Dedifferentiated amniotic fluid mesenchymal stem cell (primary cell): ENCODE data around the gene LIAS.
"Not testable (repeated sequence)": the region's sequence is repeated elsewhere in the genome, so short reads cannot be mapped to it uniquely, and the experiment has no call there.

Source experiments
- DNase-seq: peaks from one replicate; pipeline ENCODE4 v3.0.0-alpha.2; 2016; ENCODE audit errors: extremely low spot score

The LIAS gene

DNA sequence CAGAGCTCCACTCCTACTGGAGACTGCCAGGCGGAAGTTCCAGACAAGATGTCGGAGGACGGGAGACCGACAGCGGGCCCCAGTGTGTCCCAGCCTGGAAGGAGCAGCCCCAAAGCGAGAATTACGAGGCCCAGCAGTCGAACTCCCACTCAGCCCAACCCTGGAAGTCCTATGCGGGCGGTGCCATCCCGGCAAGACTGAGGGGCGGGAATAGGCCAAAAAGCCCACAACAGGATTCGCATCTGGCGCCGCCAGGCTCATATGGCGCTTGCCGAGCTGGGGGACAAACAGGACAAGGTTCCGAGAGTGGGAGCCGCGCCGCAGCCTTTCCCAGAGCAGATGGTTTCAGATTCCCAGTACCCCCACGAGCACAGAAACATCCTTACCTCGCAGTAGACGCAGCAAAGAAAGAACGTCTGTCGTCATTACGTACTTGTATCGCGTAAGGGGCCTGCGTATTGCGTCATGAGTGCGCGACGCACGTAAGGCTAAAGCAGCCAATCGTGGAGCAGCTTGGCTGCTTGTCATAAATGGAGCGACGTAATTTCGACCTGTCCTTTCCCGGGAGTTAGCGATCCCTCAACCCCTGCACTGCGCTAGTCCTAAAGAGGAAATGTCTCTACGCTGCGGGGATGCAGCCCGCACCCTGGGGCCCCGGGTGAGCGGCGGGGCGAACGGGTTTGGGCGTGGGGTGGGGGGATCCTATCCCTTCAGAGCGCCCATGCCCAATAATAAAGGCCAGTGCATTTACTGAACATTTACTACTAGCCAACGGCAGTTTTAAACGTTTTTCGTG lies at the start of gene LIAS, which contains the start of gene RPL9:
LIAS (plus strand) TSS at position 552 of the 796 bp plus-strand sequence; CDS start at position 614, 62 bp downstream.
RPL9 (minus strand) TSS at position 418 of the 796 bp plus-strand sequence. CDS start 483 bp downstream, outside the sequence.
- DNase-seq, result peak; percentile 98

DNA sequence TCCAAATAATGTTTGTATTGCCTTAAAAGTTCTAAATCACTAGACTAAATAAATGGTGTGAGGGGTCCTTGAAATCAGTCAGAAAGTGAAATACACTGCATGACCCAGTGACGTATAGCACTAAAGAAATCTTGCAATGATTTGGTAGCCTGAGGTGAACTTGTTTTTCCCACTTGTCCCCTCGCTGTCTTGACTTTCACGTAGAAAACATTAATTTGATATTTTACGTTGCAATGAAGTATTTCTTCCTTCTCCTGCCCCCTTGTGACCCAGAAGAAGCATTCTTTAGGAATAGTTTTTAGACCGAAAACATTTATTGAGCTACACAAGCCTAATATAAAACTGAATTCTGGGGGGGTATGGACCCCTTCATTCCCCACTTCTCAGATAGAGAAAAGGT lies 48.4 kb upstream of the LIAS start:
- no peak for DNase-seq

DNA sequence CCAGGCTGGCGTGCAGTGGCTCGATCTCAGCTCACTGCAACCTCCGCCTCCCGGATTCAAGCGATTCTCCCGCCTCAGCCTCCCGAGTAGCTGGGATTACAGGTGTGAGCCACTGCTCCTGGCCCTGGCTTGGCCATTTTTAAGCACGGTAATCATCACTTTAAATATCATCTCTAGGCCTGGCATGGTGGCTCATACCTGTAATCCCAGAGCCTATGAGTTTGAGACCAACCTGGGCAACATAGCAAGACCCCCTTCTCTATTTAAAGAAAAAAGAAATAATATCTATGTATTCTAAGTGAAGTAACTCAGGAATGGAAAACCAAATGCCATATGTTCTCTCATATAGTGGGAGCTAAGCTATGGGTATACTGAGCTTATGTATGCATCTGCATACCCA lies 47.3 kb upstream of the LIAS start:
- not testable (repeated sequence) for DNase-seq

DNA sequence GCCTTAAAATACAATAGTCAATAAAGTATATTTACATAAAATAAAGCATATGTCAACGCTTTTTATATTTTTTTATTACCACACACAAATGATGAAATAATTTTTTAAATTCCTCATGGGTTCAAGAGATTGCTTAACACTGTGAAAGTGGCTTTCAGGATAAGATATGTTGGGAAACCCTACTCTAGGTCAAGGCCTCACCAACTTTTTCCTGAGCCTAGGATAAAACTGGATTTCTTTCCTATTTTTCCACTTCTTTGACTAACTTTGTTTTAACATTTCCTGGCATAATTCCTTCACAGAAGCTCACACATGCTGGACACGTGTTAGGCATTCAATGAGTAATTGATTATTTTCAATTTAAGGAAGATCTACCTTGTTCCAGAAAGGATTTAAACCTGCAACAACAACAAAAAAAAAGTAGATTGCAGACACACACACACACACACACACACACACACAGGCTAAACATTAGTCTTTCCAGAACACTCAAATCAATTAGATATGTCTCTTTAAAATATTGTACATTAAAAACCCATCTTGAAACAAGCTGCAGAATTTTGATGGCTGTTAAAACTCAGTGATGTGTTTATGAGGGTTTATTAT lies 43.1 kb upstream of the LIAS start:
- no peak for DNase-seq

DNA sequence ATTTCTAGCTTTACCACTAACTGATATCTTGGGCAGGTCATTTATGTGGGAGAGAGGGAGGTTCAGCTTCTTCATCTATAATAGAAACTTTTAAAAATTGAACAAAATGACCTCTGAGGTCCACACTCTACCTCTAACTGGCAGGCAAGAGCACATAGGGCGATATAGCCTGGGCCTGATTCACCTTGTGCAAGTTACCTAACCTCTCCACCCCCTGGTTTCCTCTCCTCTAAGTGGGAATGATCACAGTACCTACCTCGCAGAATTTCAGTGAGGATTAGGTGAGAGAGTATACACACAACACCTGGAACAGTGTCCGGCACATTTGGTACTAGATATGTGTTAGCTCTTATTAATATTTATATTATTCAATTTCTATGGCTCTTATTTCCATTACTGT lies 36.6 kb upstream of the LIAS start:
- no peak for DNase-seq

DNA sequence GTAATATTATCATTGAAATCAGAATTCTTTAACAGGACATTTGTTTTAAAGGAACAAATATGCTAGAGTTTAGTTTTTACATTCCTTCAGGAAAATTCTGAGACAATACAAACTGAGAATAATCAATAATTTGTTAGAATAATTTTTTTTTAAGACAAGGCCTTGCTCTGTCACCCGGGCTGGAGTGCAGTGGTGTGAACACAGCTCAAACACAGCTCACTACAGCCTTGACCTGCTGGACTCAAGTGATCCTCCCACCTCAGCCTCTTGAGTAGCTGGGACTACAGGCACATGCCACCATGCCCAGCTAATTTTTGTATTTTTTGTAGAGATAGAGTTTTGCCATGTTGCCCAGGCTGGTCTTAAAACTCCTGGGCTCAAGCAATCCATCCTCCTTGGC lies 33.6 kb upstream of the LIAS start:
- DNase-seq, result not testable (repeated sequence)

DNA sequence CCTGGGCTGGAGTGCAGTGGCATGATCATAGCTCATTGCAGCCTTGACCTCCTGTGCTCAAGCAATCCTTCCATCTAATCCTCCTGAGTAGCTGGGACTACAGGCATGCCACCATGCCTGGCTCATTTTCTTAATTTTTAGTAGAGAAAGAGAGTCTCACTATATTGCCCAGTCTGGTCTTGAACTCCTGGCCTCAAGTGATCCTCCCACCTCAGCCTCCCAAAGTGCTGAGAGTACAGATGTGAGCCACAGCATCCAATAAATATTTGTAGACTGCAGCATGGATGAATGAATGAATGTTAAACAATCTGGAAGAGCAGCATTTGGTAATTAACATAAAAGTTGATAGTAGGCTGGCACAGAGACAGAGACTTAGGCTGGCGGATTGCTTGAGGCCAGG lies 32.1 kb upstream of the LIAS start:
- DNase-seq, result no peak

DNA sequence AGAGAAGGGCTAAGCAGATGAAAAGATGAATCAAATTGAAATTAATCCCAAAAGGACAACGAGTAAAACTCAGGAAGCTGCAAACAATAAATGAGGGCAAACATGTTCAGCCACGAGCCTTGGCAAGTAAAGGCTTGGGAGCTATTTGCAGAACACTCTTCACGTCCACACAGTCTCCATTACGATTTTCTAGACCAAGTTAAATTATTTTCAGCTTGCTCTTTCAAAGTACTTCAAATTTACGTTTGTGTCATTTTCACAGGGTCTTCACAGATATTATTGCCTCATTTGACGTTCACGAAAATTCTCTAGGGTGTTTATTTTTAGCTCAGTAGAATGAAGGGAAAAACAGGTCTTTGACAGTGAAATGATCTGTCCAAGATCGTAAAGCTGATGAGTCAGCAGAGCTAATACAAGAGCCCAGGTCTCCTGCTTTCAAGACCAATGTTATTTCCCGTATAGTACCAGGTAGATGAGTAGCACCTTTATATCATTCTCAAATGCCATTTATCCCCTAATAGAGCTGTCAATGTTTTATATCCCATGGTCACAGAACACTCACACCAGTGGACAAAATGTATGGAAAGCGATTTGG lies 31.2 kb upstream of the LIAS start:
- no peak for DNase-seq

DNA sequence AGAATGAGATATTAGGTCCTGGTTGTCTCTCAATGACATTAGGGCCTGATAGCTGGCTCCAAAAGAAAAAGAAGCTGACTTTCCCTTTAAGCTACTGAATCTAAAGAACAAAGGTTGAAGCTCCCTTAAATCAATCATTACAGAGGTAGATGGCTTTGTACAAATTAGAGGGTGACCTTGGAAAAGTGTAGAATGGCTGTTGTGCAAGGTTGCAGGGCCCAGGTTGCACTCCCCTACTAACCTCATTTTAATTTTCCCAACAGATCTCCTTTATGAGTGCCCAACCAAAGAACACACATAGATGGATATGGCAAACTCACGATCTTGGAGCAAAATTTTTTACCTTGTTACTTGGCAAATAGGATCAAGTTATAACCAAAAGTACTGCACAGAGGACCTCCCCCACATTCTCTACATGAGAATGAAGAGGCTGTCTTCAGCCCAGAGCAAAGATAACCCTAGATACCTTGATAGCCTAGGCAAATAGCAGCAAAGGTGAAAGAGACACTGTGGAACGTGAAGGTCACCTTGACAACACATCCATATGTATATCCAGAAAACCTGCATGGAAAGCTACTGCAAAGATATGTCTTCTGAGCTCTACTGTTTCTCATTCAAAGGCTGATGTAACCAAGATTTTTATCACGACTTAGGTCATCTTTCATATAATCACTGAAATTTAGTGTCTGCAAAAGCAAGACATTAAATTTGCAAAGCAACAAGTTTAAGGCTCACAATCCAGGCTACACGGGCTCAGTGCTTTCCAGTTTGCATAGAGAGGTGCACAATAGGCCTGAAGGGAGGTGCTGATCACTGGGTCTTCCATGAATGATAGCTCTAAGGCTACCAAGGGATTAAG lies 29.2 kb upstream of the LIAS start:
- DNase-seq, result no peak

DNA sequence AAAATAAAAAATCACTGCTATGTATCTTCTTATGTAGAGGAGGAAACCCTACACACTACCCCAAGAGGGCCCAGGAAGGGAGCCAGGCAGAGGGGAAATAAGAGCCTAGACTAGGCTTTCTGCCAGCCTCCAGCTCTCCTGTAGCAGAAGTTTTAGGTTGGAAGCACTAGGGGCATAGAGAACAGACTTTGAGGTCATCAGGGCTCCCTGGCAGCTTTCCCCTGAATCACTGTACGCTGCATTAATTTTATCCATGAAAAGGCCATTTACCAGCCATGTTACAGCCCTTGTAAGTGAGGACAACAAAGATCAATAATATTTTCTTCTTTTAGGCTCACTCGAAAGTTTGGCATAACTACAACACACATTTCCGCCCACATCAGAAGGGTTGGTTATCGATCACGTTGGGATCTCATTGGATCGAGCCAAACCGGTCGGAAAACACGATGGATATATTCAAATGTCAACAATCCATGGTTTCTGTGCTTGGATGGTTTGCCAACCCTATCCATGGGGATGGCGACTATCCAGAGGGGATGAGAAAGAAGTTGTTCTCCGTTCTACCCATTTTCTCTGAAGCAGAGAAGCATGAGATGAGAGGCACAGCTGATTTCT lies 24.9 kb upstream of the LIAS start:
- no peak for DNase-seq

DNA sequence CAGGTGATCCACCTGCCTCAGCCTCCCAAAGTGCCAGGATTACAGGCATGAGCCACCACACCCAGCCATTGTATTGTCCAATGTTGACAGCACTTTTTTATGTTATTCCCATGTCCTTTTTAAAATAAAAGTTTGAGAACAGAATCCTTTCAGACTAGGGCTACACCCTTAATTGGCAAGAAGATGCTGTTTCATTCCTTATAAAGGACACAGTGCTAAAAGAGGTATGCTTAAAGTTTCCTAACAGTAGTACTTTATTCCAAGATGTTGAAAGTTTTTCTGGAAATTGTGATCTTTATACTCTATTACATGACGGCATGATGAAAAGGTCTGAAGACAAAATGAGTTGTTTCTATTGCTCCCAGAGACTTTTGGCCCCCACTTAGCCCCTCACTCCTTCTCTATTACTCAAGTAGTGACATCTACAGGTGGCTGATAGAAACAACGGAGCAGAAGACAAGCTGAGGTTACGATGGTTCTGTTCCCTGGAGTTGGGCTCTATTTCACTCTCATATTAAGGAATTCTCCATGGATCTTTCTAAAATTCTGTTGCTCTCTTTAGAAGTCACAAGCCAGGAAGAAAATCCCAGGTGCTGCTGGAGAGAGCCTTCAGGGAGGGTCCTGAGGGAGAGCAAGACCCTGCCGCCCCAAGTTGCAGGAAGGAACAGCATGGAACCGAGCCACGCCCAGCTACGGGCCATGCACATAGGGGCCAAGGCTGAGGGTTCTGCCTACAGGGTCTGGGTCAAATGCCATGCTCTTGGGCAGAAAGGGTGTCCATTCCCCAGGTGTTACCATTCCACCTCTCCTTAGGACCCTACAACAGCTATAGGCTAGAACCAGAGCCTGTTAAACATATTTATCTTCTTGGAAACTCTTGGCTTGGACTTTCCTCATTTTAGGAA lies 22.9 kb upstream of the LIAS start:
- DNase-seq, result no peak

DNA sequence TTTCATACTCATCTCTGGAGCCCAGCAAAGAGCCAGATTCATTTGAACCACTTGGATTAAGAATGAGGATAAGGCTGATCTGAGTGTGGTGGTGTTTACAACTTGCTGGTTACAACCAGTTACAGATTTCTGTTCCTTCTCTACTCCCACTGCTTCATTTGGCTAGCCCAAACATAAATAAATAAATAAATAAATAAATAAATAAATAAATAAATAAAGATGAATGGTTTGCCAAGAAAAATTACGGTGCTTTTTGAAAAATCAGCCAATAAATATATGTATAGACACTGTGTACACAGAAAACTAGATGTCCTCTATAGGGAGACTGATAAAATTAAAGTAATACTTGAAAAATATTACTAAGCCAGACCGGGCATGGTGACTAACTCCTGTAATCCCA lies 17.3 kb upstream of the LIAS start:
- DNase-seq, result no peak

DNA sequence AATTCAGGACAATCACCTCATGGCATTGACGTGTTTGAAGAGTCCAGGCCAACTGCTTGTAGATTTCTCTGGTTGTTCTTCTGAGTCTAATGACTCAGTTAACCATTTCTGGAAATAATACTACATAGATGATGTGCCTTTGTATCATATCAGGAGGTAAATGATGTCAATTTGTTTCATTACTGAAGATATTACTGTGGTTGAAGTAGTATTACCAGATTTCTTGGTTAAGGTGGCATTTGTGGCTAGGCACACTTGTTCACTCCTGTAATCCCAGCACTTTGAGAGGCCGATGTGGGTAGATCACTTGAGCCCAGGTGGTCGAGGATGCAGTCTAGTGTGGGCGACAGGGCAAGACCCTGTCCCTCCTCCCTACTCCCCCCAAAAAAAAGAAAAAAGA lies 15.9 kb upstream of the LIAS start:
- DNase-seq, result no peak

DNA sequence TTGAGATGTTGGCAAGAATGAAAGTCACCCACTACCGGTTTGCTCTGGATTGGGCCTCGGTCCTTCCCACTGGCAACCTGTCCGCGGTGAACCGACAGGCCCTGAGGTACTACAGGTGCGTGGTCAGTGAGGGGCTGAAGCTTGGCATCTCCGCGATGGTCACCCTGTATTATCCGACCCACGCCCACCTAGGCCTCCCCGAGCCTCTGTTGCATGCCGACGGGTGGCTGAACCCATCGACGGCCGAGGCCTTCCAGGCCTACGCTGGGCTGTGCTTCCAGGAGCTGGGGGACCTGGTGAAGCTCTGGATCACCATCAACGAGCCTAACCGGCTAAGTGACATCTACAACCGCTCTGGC lies 12.4 kb upstream of the LIAS start:
- no peak for DNase-seq

DNA sequence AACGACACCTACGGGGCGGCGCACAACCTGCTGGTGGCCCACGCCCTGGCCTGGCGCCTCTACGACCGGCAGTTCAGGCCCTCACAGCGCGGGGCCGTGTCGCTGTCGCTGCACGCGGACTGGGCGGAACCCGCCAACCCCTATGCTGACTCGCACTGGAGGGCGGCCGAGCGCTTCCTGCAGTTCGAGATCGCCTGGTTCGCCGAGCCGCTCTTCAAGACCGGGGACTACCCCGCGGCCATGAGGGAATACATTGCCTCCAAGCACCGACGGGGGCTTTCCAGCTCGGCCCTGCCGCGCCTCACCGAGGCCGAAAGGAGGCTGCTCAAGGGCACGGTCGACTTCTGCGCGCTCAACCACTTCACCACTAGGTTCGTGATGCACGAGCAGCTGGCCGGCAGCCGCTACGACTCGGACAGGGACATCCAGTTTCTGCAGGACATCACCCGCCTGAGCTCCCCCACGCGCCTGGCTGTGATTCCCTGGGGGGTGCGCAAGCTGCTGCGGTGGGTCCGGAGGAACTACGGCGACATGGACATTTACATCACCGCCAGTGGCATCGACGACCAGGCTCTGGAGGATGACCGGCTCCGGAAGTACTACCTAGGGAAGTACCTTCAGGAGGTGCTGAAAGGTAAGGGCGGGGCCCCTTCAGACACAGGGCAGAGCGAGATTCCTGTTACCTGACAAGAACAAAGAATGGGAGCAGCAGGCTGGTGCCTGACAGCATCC lies 11.8 kb upstream of the LIAS start:
- no peak for DNase-seq

DNA sequence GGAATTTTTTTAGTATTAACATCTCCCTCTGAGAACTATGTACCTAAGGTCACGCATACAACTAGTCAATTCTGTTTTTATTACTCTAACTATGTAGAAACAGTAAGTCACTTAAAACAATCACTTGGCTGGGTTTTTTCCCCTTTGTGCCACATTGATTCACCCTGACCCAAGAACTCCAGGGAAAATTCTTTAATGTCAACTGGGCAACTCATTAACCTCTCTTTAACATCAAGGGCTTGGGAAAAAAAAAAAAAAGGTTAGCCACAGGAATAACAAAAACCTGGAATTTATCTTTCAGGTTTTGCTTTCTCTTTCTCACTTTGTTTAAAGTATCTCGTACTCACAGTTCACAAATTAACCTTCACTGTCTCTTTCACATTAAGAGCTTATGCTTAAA lies 8.2 kb upstream of the LIAS start:
- DNase-seq, result no peak

DNA sequence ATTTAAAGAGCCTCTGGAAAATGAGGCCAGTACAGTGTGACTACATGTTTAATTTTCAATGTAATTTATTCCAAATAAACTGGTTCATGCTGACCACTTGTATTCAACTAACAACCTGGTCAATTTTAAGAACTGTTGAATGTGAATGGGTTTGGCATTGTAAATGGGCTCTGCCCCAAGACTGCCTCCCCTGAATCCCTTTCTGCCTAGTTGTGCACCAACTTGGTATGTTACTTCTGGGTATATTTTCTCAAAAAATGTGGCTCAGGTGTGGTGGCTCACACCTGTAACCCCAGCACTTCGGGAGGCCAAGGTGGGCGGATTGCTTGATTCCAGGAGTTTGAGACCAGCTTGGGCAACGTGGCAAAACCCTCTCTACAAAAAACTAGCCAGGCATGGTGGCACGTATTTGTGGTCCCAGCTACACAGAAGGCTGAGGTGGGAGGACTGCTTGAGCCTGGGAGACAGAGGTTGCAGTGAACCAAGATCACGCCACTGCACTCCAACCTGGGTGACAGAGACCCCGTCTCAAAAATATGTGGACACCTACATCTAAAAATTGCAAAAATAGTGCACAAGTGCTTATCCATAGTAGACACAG lies 7.3 kb upstream of the LIAS start:
- DNase-seq, result no peak

DNA sequence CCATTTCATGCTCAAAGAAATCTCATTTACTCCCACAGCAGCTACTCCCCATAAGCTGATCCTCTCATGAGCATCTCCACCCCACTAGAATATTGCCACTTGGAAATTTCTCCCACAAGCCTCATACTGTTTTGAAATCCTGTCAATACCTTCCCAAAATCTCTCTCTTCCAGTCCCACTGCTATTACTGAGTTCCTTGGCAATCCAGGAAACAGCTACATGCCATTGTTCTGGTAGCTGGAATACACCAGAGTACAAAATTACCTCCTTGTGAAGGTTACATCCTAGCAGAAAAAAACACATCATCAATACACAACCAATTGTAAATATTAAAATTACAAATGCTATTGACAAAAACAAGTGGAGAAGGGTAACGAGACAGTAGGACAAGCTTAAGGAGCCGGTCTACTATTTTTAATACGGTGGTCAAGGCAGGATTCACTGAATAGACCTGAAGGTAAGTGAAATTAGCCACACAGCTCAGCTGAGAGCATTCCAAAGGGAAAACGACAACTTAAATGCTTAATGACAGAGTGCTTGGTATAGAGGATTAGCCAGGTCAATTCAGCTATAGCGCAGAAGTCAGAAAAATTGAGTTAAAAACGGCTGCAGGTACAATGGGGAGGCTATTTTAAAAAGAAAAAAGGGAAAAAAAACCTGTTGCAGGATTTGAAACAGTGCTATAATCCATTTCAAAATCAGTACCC lies 6.5 kb upstream of the LIAS start:
- no peak for DNase-seq
